ENCODE results near the gene ZNG1B.

GRCh38 chr2:113407446-113408099 lies 29.9 kb upstream of the ZNG1B start:
- TF ChIP-seq CTCF (IDR thresholded peaks at IDR 0.05) (no peak), POLR2A (IDR thresholded peaks at IDR 0.05) (no peak)
